GM12891 (cell line): Measurements from ENCODE around the gene LENG1.

Source experiments
- POLR2A ChIP-seq: IDR thresholded peaks from 2 replicates; pipeline ENCODE4 v1.6.1; 2011; ENCODE audit warnings: low read depth, low read length, control low read depth
- POLR2AphosphoS5 ChIP-seq: IDR thresholded peaks from 2 replicates; pipeline ENCODE4 v1.6.1; 2011; ENCODE audit warnings: low read depth, low read length, control low read depth
- POU2F2 ChIP-seq: IDR thresholded peaks from 2 replicates; pipeline ENCODE4 v1.6.1; 2011; ENCODE audit warnings: low read depth, mild to moderate bottlenecking, control low read depth, low read length, moderate library complexity
- SPI1 ChIP-seq: IDR thresholded peaks from 2 replicates; pipeline ENCODE4 v1.6.1; 2011; ENCODE audit warnings: low read depth, low read length, control low read depth
- TAF1 ChIP-seq: IDR thresholded peaks from 2 replicates; pipeline ENCODE4 v1.6.1; 2011; ENCODE audit warnings: low read depth, low read length, control low read depth

DNA sequence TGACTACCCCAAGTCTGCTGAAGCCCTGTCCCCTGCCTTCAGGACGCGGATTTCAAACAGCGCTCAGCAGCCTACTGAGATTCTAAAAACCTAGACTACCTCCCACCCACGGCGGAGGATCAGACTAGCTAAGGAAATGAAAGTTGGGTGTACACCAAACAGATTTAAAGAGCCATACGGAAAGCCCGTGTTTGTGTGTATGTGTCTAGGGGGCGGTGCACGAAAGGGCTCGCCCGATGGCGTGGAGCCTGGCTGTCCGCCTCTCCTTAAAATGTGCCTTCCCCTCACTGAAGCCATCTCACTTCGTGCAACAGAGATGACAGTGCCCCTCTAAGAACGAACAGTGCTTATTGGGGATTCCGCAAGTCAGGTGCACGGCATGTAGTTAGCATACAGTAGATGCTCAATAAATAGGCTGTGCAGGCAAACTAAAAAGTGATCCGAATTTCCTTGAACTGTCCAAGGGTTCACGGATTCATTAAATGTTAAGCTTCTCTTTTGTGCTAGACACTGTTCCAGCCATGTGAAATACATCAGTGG lies 639 bp downstream of the LENG1 start:
- TF ChIP-seq POLR2A (no peak), TAF1 (no peak), POLR2AphosphoS5 (no peak), SPI1 (peak; percentile 44; the same call in 1 of the 2 replicates), POU2F2 (peak; percentile 8; the same call in 1 of the 2 replicates)
